Small intestine (tissue), 7 donors: Measurements from ENCODE around the gene PRSS3. TPM values are rescaled to one million over a fixed set of nuclear protein-coding genes. Genes with fewer than 3 reads are reported as not detected.
"Not testable (repeated sequence)": the region's sequence is repeated elsewhere in the genome, so short reads cannot be mapped to it uniquely, and the experiment has no call there.

Experiments
- DNase-seq, 2 donors: peaks; one replicate each; pipeline versions ENCODE4 v3.0.0 to v3.0.0-alpha.2; 2013
- FAIRE-seq: peaks from 2 replicates; lab custom pipeline; 2012; peaks lifted over from hg19 to GRCh38; lab: Jason Lieb, UNC
- H3K27ac ChIP-seq, 3 donors: one replicate each; pipeline ENCODE4 v1.5.1; 2013; ENCODE audit warnings: low read length in 2 of 3, mild to moderate bottlenecking in 2 of 3, control low read depth in 1 of 3, inconsistent platforms in 1 of 3, low read depth in 1 of 3, moderate library complexity in 1 of 3
- H3K27me3 ChIP-seq, 3 donors: one replicate each; pipeline ENCODE4 v1.6.1; 2013; ENCODE audit warnings: low read length in 3 of 3, inconsistent platforms in 1 of 3; ENCODE audit not compliant: control insufficient read depth in 3 of 3, insufficient read depth in 3 of 3
- H3K36me3 ChIP-seq, 3 donors: one replicate each; pipeline ENCODE4 v1.6.1; 2013; ENCODE audit warnings: low read length in 3 of 3, inconsistent platforms in 1 of 3, low read depth in 1 of 3, mild to moderate bottlenecking in 1 of 3, moderate library complexity in 1 of 3; ENCODE audit not compliant: control insufficient read depth in 3 of 3, insufficient read depth in 2 of 3
- H3K4me1 ChIP-seq, 3 donors: one replicate each; pipeline ENCODE4 v1.6.1; 2013; ENCODE audit warnings: low read length in 2 of 3, inconsistent platforms in 1 of 3, low read depth in 1 of 3, mild to moderate bottlenecking in 1 of 3, moderate library complexity in 1 of 3; ENCODE audit not compliant: control insufficient read depth in 3 of 3, insufficient read depth in 2 of 3
- H3K4me3 ChIP-seq, 3 donors: one replicate each; pipeline ENCODE4 v1.5.1; 2013; ENCODE audit warnings: low read length in 3 of 3, control low read depth in 1 of 3, inconsistent platforms in 1 of 3, low read depth in 1 of 3, mild to moderate bottlenecking in 1 of 3, moderate library complexity in 1 of 3
- H3K9me3 ChIP-seq, 2 donors: one replicate each; pipeline ENCODE4 v1.6.1; 2013; ENCODE audit warnings: low read depth in 1 of 2, low read length in 1 of 2; ENCODE audit not compliant: control insufficient read depth in 2 of 2, insufficient read depth in 1 of 2
- WGBS, 3 donors: extraction: QIAGEN DNeasy Blood & Tissue Kit; methylation state at CpG; one replicate each; pipeline ENCODE4 v1.1.7; 2013; 5-methylcytosine and 5-hydroxymethylcytosine counted together
- polyA plus RNA-seq, 4 donors: library from polyadenylated mRNA; stranded (reverse) in 3 of 4; unstranded in 1 of 4; fragments of 200-250 nt in 3 of 4; fragments of 120-200 nt in 1 of 4; gene quantifications; one replicate each; pipeline versions ENCODE4 v1.2.1 to v1.2.3, GENCODE V29; 2013
- donor health status: healthy with polysubstance abuse.
- donor health status: control.
- donor health status: control.
- donor health status: Bipolar disorder and iron deficiency.
- donor health status: healthy.

The PRSS3 gene
- polyA plus RNA-seq, 4 donors = 147 to 505 (median 339) TPM

GRCh38 chr9:33827285-33827684, 31.9 kb downstream of the PRSS3 start:
- peaks cover 0 to 53% (median 0%) of the 10 kb centered on the region in 3 donors for H3K36me3 ChIP-seq
- not testable (repeated sequence) for H3K4me3 ChIP-seq, FAIRE-seq, DNase-seq, H3K9me3 ChIP-seq, H3K27me3 ChIP-seq, H3K27ac ChIP-seq, H3K4me1 ChIP-seq
- 97 to 98% (median 97%) methylated on average over 11 of the region's 11 CpGs for WGBS, 3 donors

- H3K27me3 ChIP-seq, H3K27ac ChIP-seq, H3K4me1 ChIP-seq, FAIRE-seq, H3K4me3 ChIP-seq, DNase-seq, H3K9me3 ChIP-seq: not testable (repeated sequence)
- peaks cover 0 to 47% (median 0%) of the 10 kb centered on the region in 3 donors for H3K36me3 ChIP-seq
- 87 to 91% (median 89%) methylated on average over 17 of the region's 17 CpGs for WGBS, 3 donors
These were observed 34.4 kb downstream of the PRSS3 start for GRCh38 chr9:33829641-33830230.

GRCh38 chr9:33835625-33836260, 40.4 kb downstream of the PRSS3 start:
- H3K4me3 ChIP-seq = no peak overlapping the region
- DNase-seq (no peak), FAIRE-seq (no peak)
- WGBS, 3 donors = 45 to 64% (median 50%) methylated on average over 11 of the region's 11 CpGs
- peaks cover 0 to 29% (median 0%) of the 10 kb centered on the region in 3 donors for H3K36me3 ChIP-seq
- peaks cover 0 to 5% (median 5%) of the 10 kb centered on the region in 3 donors for H3K4me1 ChIP-seq
- H3K27me3 ChIP-seq = no peaks in the 10 kb centered on the region
- H3K27ac ChIP-seq = no peak overlapping the region
- no peaks in the 10 kb centered on the region for H3K9me3 ChIP-seq

GRCh38 chr9:33836261-33836660, 40.9 kb downstream of the PRSS3 start:
- not testable (repeated sequence) for H3K4me3 ChIP-seq
- WGBS, 3 donors = 54 to 77% (median 59%) methylated on average over 2 of the region's 2 CpGs

GRCh38 chr9:33837138-33837537, 41.8 kb downstream of the PRSS3 start:
- FAIRE-seq (no peak), DNase-seq (no peak)
- WGBS, 3 donors = 48 to 88% (median 60%) methylated on average over 4 of the region's 4 CpGs
- Histone ChIP-seq H3K36me3 (peaks cover 0 to 27% (median 0%) of the 10 kb centered on the region in 3 donors), H3K27ac (no peak overlapping the region), H3K4me3 (no peak overlapping the region), H3K9me3 (no peaks in the 10 kb centered on the region), H3K4me1 (peaks cover 0 to 5% (median 5%) of the 10 kb centered on the region in 3 donors), H3K27me3 (no peaks in the 10 kb centered on the region)

More at GRCh38 chr9:33836261-33836660, 40.9 kb downstream of the PRSS3 start:
- not testable (repeated sequence) for H3K27ac ChIP-seq, H3K4me1 ChIP-seq, FAIRE-seq, H3K9me3 ChIP-seq, H3K27me3 ChIP-seq, DNase-seq
- peaks cover 0 to 28% (median 0%) of the 10 kb centered on the region in 3 donors for H3K36me3 ChIP-seq

GRCh38 chr9:33840381-33840780, 45.0 kb downstream of the PRSS3 start:
- H3K4me1 ChIP-seq = peaks cover 0 to 4% (median 4%) of the 10 kb centered on the region in 3 donors
- FAIRE-seq (no peak), DNase-seq (no peak)
- no peaks in the 10 kb centered on the region for H3K9me3 ChIP-seq
- H3K36me3 ChIP-seq = peaks cover 0 to 27% (median 0%) of the 10 kb centered on the region in 3 donors
- no peak overlapping the region for H3K4me3 ChIP-seq
- WGBS, 3 donors = 36 to 61% (median 45%) methylated on average over 2 of the region's 2 CpGs
- no peak overlapping the region for H3K27ac ChIP-seq
- no peaks in the 10 kb centered on the region for H3K27me3 ChIP-seq

- Histone ChIP-seq H3K36me3 (peaks cover 0 to 22% (median 0%) of the 10 kb centered on the region in 3 donors), H3K27ac (peak overlapping the region in 1 of 3 donors; percentile 38), H3K4me3 (no peak overlapping the region), H3K27me3 (no peaks in the 10 kb centered on the region), H3K9me3 (no peaks in the 10 kb centered on the region), H3K4me1 (peaks cover 0 to 3% (median 0%) of the 10 kb centered on the region in 3 donors)
- no peak for DNase-seq
- 79 to 90% (median 85%) methylated on average over 5 of the region's 5 CpGs for WGBS, 3 donors
- FAIRE-seq = no peak
These were observed 48.1 kb downstream of the PRSS3 start for GRCh38 chr9:33843312-33843961.

- WGBS, 3 donors = 82 to 86% (median 83%) methylated on average over 4 of the region's 4 CpGs
These were observed 50.9 kb downstream of the PRSS3 start for GRCh38 chr9:33846231-33846630.

More at GRCh38 chr9:33846231-33846630, 50.9 kb downstream of the PRSS3 start:
- Histone ChIP-seq H3K27me3 (no peaks in the 10 kb centered on the region), H3K36me3 (peaks cover 0 to 18% (median 0%) of the 10 kb centered on the region in 3 donors), H3K4me1 (peaks cover 0 to 4% (median 0%) of the 10 kb centered on the region in 3 donors), H3K27ac (no peak overlapping the region), H3K4me3 (no peak overlapping the region), H3K9me3 (no peaks in the 10 kb centered on the region)
- FAIRE-seq (no peak), DNase-seq (no peak)
